NCI-H128 (cell line): ENCODE measurements around the gene GPR132.

Experiments used
- DNase-seq: peaks from one replicate; lab custom pipeline; 2025; ENCODE audit not compliant: unreplicated experiment; lab: John Stamatoyannopoulos, UW

GPR132 gene

GRCh38 chr14:105023144-105023543, 42.1 kb downstream of the GPR132 start:
- DNase-seq, result no peak

- DNase-seq, result no peak
Measured at GRCh38 chr14:105022276-105022670, 43.0 kb downstream of the GPR132 start.

- peak; percentile 51 for DNase-seq
Measured at GRCh38 chr14:105021656-105022275, 43.5 kb downstream of the GPR132 start.

DNA sequence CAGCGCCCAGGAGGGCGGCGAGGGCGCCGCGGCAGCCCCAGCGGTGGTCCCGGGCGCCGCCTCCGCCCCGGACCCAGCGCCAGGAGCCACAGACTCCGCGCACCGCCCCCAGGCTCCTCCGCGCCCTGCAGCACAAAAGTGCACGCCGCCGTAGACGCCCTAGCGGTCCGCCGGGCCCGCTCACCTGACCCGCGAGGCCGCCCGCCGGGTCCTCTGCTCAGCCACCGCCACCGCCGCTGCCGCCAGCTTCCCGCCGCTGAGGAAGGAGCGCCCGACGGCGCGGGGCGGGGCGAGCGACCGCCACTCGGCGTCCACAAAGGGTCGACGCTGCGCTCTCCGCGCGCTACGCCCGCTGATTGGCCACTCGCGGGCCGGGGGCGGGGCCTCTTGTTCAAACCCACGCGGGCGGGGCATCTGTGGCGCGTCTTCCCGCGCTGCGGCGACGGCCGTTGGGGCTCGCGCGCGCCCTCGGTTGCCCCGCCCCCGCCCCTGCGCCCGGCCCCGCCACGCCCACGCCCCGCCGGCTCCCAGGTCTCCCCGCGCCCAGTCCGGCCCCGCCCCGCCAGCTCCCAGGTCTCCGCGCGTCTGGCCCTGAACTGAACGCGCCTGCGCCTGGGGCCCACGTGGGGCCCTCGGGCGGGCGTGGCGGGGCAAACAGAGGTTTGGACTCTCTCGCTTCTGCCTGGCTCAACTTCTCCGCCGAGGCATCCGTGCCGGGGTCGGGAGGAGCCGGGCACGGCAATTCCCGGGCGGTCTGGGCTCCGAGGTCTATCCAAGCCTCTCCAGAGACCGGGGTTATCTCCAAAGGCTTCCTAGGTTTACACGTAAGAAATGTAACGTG, 44.2 kb downstream of the GPR132 start, which contains the start of gene CDCA4:
Gene CDCA4, minus strand, starts transcription at position 269 of the 841 bp plus-strand sequence. CDS start 9,154 bp downstream, outside the sequence.
- DNase-seq, result peak; percentile 98

GRCh38 chr14:105019861-105020814, 45.1 kb downstream of the GPR132 start:
- no peak for DNase-seq

GRCh38 chr14:105018414-105018813, 46.8 kb downstream of the GPR132 start:
- DNase-seq, result no peak

DNA sequence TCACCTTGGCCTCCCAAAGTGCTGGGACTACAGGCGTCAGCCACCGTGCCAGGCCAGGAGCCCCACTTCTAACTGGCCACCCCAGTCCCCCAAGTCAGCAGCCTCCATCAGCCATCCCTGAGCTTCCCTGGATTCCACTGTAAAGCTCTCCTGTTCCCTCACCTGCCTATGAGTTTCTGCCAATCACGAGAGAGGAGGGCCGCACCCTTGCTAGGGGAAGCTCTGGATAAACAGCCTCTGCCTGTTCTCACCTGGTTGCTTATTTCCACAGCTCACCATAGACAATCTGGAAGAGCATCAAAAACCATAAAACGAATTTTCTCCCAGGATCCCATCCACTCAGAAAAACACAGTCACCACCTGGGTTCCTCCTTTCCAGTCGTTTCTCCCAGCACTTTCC, 49.3 kb downstream of the GPR132 start:
- DNase-seq, result no peak

DNA sequence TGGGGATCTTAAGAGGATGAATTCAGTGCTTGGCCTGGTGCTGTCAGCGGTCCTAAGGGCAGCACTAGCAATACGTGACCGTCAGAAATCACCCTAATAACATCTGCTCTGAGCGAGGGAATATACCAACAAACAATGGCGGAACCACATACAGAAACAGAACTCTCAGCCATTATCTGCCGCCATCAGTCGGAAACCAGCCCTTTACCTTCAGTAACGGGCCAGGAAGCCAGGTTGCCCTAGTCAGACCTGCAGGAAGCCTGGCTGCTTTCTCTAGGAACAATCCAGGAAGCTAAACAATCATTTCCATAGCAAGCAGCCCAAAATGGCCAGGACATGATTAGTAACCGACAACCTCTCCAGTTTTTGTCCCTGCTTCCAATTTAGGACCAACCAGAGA, 50.0 kb downstream of the GPR132 start:
- DNase-seq, result no peak

DNA sequence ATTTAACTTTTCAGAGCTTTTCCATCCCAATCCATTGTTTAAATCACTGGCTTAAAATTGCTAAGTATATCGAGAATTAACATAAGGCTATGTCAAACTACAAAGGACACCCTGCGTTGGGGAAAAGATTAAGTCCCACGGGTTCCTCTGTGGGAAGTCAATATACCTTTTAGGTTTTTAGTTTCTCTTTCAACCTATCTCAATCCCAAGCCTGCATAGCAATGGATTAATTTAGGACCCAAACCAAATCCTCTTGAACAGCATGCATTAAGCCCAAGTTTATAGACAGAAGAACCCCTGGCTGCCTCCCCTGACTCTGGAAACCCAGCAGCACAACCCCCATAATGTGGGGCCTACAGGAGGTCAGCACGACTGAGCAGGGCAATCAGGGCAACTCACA, 50.6 kb downstream of the GPR132 start:
- no peak for DNase-seq

GRCh38 chr14:105014032-105014431, 51.2 kb downstream of the GPR132 start:
- no peak for DNase-seq

- DNase-seq, result no peak
Measured at GRCh38 chr14:105013150-105013785, 52.0 kb downstream of the GPR132 start.

DNA sequence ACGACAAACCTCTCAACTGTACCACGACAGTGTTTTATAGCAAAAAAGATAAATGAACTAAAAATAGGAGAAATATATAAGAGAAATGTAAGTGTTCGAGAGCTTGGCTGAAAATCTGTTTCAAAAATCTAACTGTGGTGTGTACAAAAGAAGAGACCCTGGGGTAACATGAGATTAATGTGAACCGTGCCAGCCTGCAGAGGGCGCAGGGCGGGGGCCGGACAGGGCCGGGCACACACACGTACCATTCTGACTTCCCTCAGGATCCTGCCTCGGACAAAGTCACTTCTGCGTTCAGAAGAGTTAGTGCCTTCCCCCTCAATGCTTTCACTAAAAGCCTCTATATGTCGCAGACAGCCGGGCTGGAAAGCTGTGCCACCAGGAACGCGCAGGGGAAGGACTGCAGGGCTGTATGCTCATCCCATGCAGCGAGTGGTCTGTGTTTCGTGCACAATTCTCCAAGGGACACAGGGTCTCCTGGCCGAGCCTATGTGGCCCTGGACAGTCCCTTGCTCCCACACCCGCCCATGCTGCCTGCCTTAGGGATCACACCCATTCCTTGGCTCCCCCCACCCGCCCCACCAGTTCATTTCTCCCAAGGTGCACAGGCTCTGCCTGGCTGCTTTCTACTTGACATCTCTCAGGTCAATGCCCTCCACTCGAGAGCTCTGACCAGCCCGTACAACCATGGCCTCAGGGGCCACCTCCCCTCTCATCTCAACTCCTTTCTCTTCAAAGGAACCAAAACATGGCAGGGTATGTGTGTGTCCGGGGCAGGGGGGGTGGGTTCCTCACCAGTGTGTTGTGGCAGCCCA, 52.9 kb downstream of the GPR132 start:
- DNase-seq, result no peak

DNA sequence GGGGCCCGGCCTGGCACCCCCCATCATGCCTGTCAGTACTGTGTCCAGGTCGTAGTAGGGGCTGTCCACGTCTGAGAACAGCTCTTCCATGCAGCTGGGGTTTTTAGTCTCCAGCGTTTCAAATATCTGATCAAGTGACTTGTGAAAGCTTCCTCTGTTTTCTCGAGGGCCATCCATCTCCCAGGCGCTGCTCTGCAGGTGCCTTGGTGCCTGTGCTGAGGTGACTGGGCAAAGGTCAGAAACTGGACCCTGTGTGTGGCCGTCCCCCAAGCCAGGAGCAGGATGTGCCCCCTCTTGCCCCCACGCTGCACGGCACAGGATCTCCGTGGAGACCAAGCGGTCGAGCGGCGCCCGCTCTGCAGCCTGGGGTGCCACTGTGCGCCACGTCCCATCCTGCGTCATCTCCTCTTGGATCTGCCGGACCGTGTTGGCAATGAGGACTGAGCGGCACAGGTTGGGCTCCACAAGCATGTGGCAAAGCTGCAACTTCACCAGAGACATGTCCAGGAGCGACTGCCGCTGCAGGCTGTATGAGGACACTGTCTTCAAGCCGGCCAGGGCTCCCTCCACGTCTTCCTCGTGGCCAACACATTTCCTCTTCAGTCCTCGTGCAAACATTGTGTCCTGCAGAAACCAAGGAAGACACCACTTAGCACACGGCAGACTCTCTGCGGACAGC, 53.8 kb downstream of the GPR132 start:
- no peak for DNase-seq

DNA sequence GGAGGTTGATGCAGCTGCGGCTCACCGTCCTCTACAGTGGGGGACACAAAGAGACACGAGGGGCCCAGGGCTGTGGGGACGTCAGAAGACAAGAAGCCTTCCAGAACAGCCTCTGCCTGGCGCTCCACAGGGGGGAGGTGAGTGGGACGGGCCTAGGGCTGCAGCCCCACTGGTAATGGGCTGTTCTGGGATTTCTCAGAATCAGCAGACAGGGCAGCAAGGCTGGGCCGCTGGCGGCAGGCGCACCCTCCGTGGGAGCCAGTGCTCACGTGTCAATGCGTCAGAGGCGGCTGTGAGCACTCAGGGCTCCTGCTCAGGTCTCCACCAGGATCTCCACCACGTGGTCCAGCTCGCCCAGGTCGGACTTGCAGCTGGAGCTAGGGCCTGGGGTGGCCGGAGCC, 54.3 kb downstream of the GPR132 start:
- no peak for DNase-seq

GRCh38 chr14:105010106-105010505, 55.1 kb downstream of the GPR132 start:
- DNase-seq, result no peak

- no peak for DNase-seq
Measured at GRCh38 chr14:105007593-105008264, 57.5 kb downstream of the GPR132 start.

GRCh38 chr14:105006831-105007592, 58.2 kb downstream of the GPR132 start:
- DNase-seq, result no peak
